Measurements from ENCODE around the gene NOTCH1.
"Not testable (repeated sequence)": the region's sequence is repeated elsewhere in the genome, so short reads cannot be mapped to it uniquely, and the experiment has no call there.

NOTCH1 gene

GRCh38 chr9:136561779-136562178 is 15.9 kb upstream of the NOTCH1 start:
- Histone ChIP-seq H3K4me2 (ENCODE audit: low read length) (no peak overlapping the region), H3K27me3 (ENCODE audit: low read depth, low read length) (no peaks in the 10 kb centered on the region), H3K27ac (ENCODE audit: low read length) (no peak overlapping the region), H2AFZ (ENCODE audit: low read depth, low read length) (no peak overlapping the region), H4K20me1 (ENCODE audit: insufficient read depth, low read length) (no peaks in the 10 kb centered on the region), H3K9me3 (ENCODE audit: insufficient read depth, low read length) (0 out of 2 replicates have a peak, but pooled peaks cover 3% of the 10 kb centered on the region), H3K4me1 (ENCODE audit: low read length) (no peaks in the 10 kb centered on the region), H3K9ac (ENCODE audit: low read length) (no peak overlapping the region), H3K36me3 (replicated peaks; ENCODE audit: low read depth, low read length) (no peaks in the 10 kb centered on the region), H3K79me2 (ENCODE audit: low read length) (no peaks in the 10 kb centered on the region), H3K4me3 (ENCODE audit: low read length) (no peak overlapping the region)
- TF ChIP-seq EZH2phosphoT487 (IDR thresholded peaks at IDR 0.05; ENCODE audit: low read depth): no peak
- no peak for TF ChIP-seq CTCF (IDR thresholded peaks at IDR 0.05; ENCODE audit: low read depth, low read length)

- no peak overlapping the region for H3K4me2 ChIP-seq (ENCODE audit: low read length)
Observed at GRCh38 chr9:136560586-136560985, 14.7 kb upstream of the NOTCH1 start.

GRCh38 chr9:136559371-136559770 is 13.5 kb upstream of the NOTCH1 start:
- not testable (repeated sequence) for H3K27ac ChIP-seq (ENCODE audit: low read length); H3K9me3 ChIP-seq (ENCODE audit: insufficient read depth, low read length); H3K4me3 ChIP-seq (ENCODE audit: low read length); H3K4me2 ChIP-seq (ENCODE audit: low read length); H3K36me3 ChIP-seq (replicated peaks; ENCODE audit: low read depth, low read length); H4K20me1 ChIP-seq (ENCODE audit: insufficient read depth, low read length); H3K4me1 ChIP-seq (ENCODE audit: low read length); H2AFZ ChIP-seq (ENCODE audit: low read depth, low read length); H3K27me3 ChIP-seq (ENCODE audit: low read depth, low read length); H3K79me2 ChIP-seq (ENCODE audit: low read length); H3K9ac ChIP-seq (ENCODE audit: low read length)

More at GRCh38 chr9:136560586-136560985, 14.7 kb upstream of the NOTCH1 start:
- H3K9me3 ChIP-seq (ENCODE audit: insufficient read depth, low read length): 0 out of 2 replicates have a peak, but pooled peaks cover 3% of the 10 kb centered on the region
- H3K9ac ChIP-seq (ENCODE audit: low read length): no peak overlapping the region
- H3K79me2 ChIP-seq (ENCODE audit: low read length): no peaks in the 10 kb centered on the region
- no peaks in the 10 kb centered on the region for H3K27me3 ChIP-seq (ENCODE audit: low read depth, low read length)
- no peaks in the 10 kb centered on the region for H4K20me1 ChIP-seq (ENCODE audit: insufficient read depth, low read length)
- H3K36me3 ChIP-seq (replicated peaks; ENCODE audit: low read depth, low read length): no peaks in the 10 kb centered on the region
- no peak overlapping the region for H2AFZ ChIP-seq (ENCODE audit: low read depth, low read length)
- no peak for TF ChIP-seq EZH2phosphoT487 (IDR thresholded peaks at IDR 0.05; ENCODE audit: low read depth)
- no peak for TF ChIP-seq CTCF (IDR thresholded peaks at IDR 0.05; ENCODE audit: low read depth, low read length)
- H3K4me3 ChIP-seq (ENCODE audit: low read length): no peak overlapping the region
- H3K4me1 ChIP-seq (ENCODE audit: low read length): no peaks in the 10 kb centered on the region
- H3K27ac ChIP-seq (ENCODE audit: low read length): no peak overlapping the region

GRCh38 chr9:136558846-136559245 is 13.0 kb upstream of the NOTCH1 start:
- H2AFZ ChIP-seq (ENCODE audit: low read depth, low read length); H3K79me2 ChIP-seq (ENCODE audit: low read length); H3K4me1 ChIP-seq (ENCODE audit: low read length); H3K27ac ChIP-seq (ENCODE audit: low read length); H3K36me3 ChIP-seq (replicated peaks; ENCODE audit: low read depth, low read length); H3K27me3 ChIP-seq (ENCODE audit: low read depth, low read length); H3K9ac ChIP-seq (ENCODE audit: low read length); H3K4me2 ChIP-seq (ENCODE audit: low read length); H3K4me3 ChIP-seq (ENCODE audit: low read length); H4K20me1 ChIP-seq (ENCODE audit: insufficient read depth, low read length); H3K9me3 ChIP-seq (ENCODE audit: insufficient read depth, low read length): not testable (repeated sequence)

GRCh38 chr9:136558373-136558772 is 12.5 kb upstream of the NOTCH1 start:
- Histone ChIP-seq H3K4me3 (ENCODE audit: low read length) (no peak overlapping the region), H3K9ac (ENCODE audit: low read length) (no peak overlapping the region), H3K36me3 (replicated peaks; ENCODE audit: low read depth, low read length) (no peaks in the 10 kb centered on the region), H4K20me1 (ENCODE audit: insufficient read depth, low read length) (no peaks in the 10 kb centered on the region), H3K9me3 (ENCODE audit: insufficient read depth, low read length) (0 out of 2 replicates have a peak, but pooled peaks cover 3% of the 10 kb centered on the region), H3K79me2 (ENCODE audit: low read length) (no peaks in the 10 kb centered on the region), H3K4me1 (ENCODE audit: low read length) (peaks cover under 1% of the 10 kb centered on the region), H2AFZ (ENCODE audit: low read depth, low read length) (no peak overlapping the region), H3K27ac (ENCODE audit: low read length) (no peak overlapping the region), H3K27me3 (ENCODE audit: low read depth, low read length) (no peaks in the 10 kb centered on the region), H3K4me2 (ENCODE audit: low read length) (no peak overlapping the region)
- no peak for TF ChIP-seq EZH2phosphoT487 (IDR thresholded peaks at IDR 0.05; ENCODE audit: low read depth)
